ENCODE data around the gene PHLDB2. TPM values are rescaled to one million over a fixed set of nuclear protein-coding genes. Genes with fewer than 3 reads are reported as not detected.

Gene PHLDB2
- total RNA-seq, 1 experiment from 2014 or later, result 40.5 TPM

DNA sequence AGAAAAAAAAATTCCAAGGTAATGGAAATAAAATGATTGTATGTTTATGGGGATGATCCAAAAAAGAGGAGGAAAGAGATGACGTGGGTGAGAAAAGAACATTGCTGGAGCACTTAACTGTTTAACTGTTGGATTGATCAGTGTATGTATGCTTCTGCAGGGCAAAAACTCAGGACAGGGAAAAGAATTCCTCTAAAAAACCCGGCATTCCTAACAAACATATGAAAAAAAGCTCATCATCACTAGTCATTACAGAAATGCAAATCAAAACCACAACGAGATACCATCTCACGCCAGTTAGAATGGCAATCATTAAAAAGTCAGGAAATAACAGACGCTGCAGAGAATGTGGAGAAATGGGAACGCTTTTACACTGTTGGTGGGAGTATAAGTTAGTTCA is 1.6 kb upstream of the PHLDB2 start:
- no peak for DNase-seq (ENCODE audit: low read depth in 1 of 2, low spot score in 2 of 2)
- Histone ChIP-seq H3K4me3 (no peak overlapping the region), H3K36me3 (peaks cover 18% of the 10 kb centered on the region)

DNA sequence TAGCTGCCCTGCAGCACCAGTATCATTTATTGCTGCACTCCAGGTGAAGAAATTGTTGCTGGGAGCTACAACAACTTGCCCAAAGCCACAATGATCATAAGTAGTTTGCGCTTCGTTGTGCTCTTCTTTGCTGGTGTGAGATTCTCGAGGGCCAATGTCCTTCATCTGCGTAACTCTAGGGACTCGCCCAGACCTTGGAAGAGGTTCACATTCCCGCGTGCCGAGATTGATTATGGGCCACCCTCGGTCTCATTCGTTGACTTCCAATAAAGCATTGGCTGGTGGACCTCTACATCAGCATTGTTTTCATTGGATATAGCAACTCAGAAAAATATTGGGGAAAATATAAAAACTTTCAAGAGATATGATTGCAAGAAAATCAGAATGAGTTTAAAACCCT is 423 bp upstream of the PHLDB2 start:
- H3K4me1 ChIP-seq (replicated peaks), result peaks cover 30% of the 10 kb centered on the region
- no peaks in the 10 kb centered on the region for H3K9me3 ChIP-seq (replicated peaks)
- DNase-seq (ENCODE audit: low read depth in 1 of 2, low spot score in 2 of 2), result no peak
- H3K27ac ChIP-seq, result peak overlapping the region; percentile 100
- H3K4me3 ChIP-seq, result peak overlapping the region; percentile 96
- peaks cover 18% of the 10 kb centered on the region for H3K36me3 ChIP-seq
- no peaks in the 10 kb centered on the region for H3K27me3 ChIP-seq (replicated peaks)

More for the DNA sequence above, 1.6 kb upstream of the PHLDB2 start:
- H3K27me3 ChIP-seq (replicated peaks), result no peaks in the 10 kb centered on the region
- H3K9me3 ChIP-seq (replicated peaks), result no peaks in the 10 kb centered on the region
- peaks cover 22% of the 10 kb centered on the region for H3K4me1 ChIP-seq (replicated peaks)
- H3K27ac ChIP-seq, result no peak overlapping the region

DNA sequence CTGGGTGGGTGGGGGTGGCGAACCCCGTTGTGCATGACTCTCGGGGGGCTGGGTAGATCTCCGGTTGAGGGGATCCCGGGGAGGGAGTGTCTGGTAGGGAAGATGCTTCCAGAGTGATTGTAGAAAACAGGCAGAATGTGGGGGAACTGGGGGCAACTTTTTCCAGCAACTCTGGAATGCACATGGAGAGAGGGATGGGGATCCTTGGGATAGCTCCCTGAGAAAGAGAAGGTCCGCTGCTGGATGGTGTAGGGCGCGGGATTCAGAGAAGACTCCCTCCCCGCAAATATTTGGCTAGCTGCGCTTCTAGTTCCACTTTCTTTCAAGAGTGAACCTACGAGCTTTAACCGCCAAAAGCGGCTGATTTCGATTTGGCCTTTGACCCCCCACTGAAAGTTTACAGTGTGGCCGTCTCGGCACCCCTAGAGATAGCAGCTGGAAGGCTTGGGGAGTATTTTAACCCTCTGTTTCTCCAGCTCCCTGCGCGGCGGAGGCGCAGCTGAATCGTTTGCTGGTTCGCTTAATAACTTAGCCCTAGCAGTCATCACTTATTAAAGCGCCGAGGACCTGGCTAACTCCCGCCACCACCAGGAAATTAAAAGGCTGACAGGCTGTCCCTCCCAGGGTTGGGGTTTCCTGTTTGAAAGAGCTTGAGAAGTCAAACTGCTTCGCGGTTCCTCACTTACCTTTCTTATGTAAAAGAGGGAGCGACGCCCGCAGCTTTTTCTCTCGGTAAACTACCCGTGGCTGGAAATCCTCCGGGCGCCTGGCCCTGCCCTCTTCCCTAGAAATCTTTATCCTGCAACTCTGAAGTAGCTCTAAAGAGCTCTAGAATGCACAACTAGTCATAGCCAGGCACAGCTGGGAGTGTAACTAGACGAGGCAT is 1.2 kb downstream of the PHLDB2 start:
- peaks cover 18% of the 10 kb centered on the region for H3K36me3 ChIP-seq
- H3K4me1 ChIP-seq (replicated peaks), result peaks cover 45% of the 10 kb centered on the region
- DNase-seq (ENCODE audit: low read depth in 1 of 2, low spot score in 2 of 2), result peak; percentile 76 to 86

GRCh38 chr3:111861391-111861790 is 2.3 kb downstream of the PHLDB2 start:
- Histone ChIP-seq H3K4me3 (peak overlapping the region; percentile 96), H3K9me3 (replicated peaks) (no peaks in the 10 kb centered on the region), H3K36me3 (peaks cover 22% of the 10 kb centered on the region), H3K27ac (peak overlapping the region; percentile 100), H3K4me1 (replicated peaks) (peaks cover 50% of the 10 kb centered on the region), H3K27me3 (replicated peaks) (no peaks in the 10 kb centered on the region)
- DNase-seq (ENCODE audit: low read depth in 1 of 2, low spot score in 2 of 2), result no peak

More for the DNA sequence above, 1.2 kb downstream of the PHLDB2 start:
- H3K27me3 ChIP-seq (replicated peaks), result no peaks in the 10 kb centered on the region
- H3K9me3 ChIP-seq (replicated peaks), result no peaks in the 10 kb centered on the region
- peak overlapping the region; percentile 96 for H3K4me3 ChIP-seq
- H3K27ac ChIP-seq, result peak overlapping the region; percentile 100

- peaks cover 27% of the 10 kb centered on the region for H3K36me3 ChIP-seq
- no peak overlapping the region for H3K4me3 ChIP-seq
- H3K27ac ChIP-seq, result no peak overlapping the region
- H3K4me1 ChIP-seq (replicated peaks), result peaks cover 50% of the 10 kb centered on the region
- no peaks in the 10 kb centered on the region for H3K9me3 ChIP-seq (replicated peaks)
- no peaks in the 10 kb centered on the region for H3K27me3 ChIP-seq (replicated peaks)
- DNase-seq (ENCODE audit: low read depth in 1 of 2, low spot score in 2 of 2), result no peak
Measured at GRCh38 chr3:111862415-111862814, 3.4 kb downstream of the PHLDB2 start.

GRCh38 chr3:111862974-111863373 is 3.9 kb downstream of the PHLDB2 start:
- Histone ChIP-seq H3K36me3 (peaks cover 27% of the 10 kb centered on the region), H3K4me3 (no peak overlapping the region), H3K4me1 (replicated peaks) (peaks cover 50% of the 10 kb centered on the region), H3K27ac (no peak overlapping the region), H3K9me3 (replicated peaks) (no peaks in the 10 kb centered on the region), H3K27me3 (replicated peaks) (no peaks in the 10 kb centered on the region)
- no peak for DNase-seq (ENCODE audit: low read depth in 1 of 2, low spot score in 2 of 2)

DNA sequence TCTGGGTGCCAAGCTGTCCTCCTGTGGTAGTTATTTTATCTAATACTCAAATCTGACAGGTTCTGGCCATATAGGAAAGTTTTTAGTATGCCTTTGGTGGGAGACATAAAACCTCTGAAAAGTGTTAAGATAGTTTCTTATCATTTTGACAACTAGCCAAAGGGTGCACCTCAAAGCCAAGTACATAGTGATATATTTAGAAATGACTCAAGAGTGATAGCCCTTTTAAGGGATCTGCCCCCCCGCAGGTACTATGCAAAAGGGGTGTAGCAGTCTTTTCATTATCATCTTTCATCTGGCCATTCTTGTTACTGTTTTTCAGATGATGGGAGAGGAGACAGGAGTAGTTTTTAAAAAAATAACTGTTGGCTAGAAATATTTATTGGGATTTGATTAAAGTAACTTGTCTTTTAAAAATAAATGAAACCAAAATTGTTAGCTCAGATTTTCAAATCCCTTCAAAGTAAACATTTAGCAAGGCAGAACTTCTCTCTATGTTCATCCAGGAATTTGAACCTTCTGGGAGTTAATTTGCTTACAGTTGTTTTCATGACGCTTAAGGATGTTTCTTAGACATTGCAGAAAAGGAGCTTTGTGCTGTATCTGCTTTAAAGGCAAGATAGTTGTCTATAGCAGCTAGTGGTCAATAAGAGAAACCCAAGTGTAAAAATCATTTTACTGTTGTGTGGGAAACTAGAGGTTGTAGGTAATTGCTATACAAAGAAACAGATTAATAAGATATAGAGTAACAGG is 5.1 kb downstream of the PHLDB2 start:
- DNase-seq (ENCODE audit: low read depth in 1 of 2, low spot score in 2 of 2), result peak in 1 of 2 experiments; percentile 16
- H3K27me3 ChIP-seq (replicated peaks), result no peaks in the 10 kb centered on the region
- peak overlapping the region; percentile 80 for H3K27ac ChIP-seq
- H3K36me3 ChIP-seq, result peaks cover 27% of the 10 kb centered on the region
- H3K4me3 ChIP-seq, result no peak overlapping the region
- no peaks in the 10 kb centered on the region for H3K9me3 ChIP-seq (replicated peaks)
- H3K4me1 ChIP-seq (replicated peaks), result peaks cover 56% of the 10 kb centered on the region

GRCh38 chr3:111864821-111865656 is 6.0 kb downstream of the PHLDB2 start:
- DNase-seq (ENCODE audit: low read depth in 1 of 2, low spot score in 2 of 2), result peak in 1 of 2 experiments; percentile 64
- Histone ChIP-seq H3K27ac (peak overlapping the region; percentile 80), H3K36me3 (peaks cover 18% of the 10 kb centered on the region; the same call in 1 of the 2 replicates), H3K9me3 (replicated peaks) (no peaks in the 10 kb centered on the region), H3K4me3 (no peak overlapping the region), H3K4me1 (replicated peaks) (peaks cover 65% of the 10 kb centered on the region), H3K27me3 (replicated peaks) (no peaks in the 10 kb centered on the region)

DNA sequence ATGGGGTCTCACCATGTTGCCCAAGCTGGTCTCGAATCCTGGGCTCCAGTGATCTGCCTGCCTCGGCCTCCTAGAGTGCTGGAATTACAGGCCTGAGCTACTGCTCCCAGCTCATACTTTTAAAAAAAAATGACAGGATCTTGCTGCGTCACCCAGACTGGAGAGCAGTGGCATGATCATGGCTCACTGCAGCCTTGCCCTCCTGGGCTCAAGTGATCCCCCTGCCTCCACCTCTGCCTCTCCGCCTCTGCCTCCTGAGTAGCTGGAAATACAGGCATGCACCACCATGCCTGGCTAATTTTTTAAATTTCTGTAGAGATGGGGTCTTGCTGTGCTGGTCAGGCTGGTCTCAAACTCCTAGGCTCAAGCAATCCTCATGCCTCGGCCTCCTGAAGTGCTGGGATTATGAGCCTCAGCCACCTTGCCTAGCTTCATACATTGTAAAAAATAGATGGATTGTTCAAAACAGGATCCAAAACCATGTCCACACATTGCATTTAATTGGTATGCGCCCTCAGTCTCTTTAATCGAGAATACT is 8.9 kb downstream of the PHLDB2 start:
- Histone ChIP-seq H3K4me1 (replicated peaks) (peaks cover 73% of the 10 kb centered on the region), H3K27me3 (replicated peaks) (no peaks in the 10 kb centered on the region; the same call in 1 of the 2 replicates), H3K4me3 (no peak overlapping the region), H3K9me3 (replicated peaks) (no peaks in the 10 kb centered on the region), H3K27ac (no peak overlapping the region), H3K36me3 (peaks cover 22% of the 10 kb centered on the region)
- DNase-seq (ENCODE audit: low read depth in 1 of 2, low spot score in 2 of 2), result no peak

GRCh38 chr3:111870620-111871019 is 11.6 kb downstream of the PHLDB2 start:
- Histone ChIP-seq H3K27ac (peak overlapping the region; percentile 53), H3K27me3 (replicated peaks) (no peaks in the 10 kb centered on the region; the same call in 1 of the 2 replicates), H3K36me3 (peaks cover 30% of the 10 kb centered on the region), H3K9me3 (replicated peaks) (no peaks in the 10 kb centered on the region), H3K4me3 (no peak overlapping the region), H3K4me1 (replicated peaks) (peaks cover 65% of the 10 kb centered on the region)
- DNase-seq (ENCODE audit: low read depth in 1 of 2, low spot score in 2 of 2), result peak; percentile 81 to 84

- Histone ChIP-seq H3K4me1 (replicated peaks) (peaks cover 65% of the 10 kb centered on the region), H3K27me3 (replicated peaks) (no peaks in the 10 kb centered on the region; the same call in 1 of the 2 replicates), H3K9me3 (replicated peaks) (no peaks in the 10 kb centered on the region), H3K27ac (no peak overlapping the region), H3K4me3 (no peak overlapping the region), H3K36me3 (peaks cover 22% of the 10 kb centered on the region)
- no peak for DNase-seq (ENCODE audit: low read depth in 1 of 2, low spot score in 2 of 2)
Measured at GRCh38 chr3:111871809-111872623, 13.0 kb downstream of the PHLDB2 start.

GRCh38 chr3:111872979-111873378 is 13.9 kb downstream of the PHLDB2 start:
- Histone ChIP-seq H3K4me3 (no peak overlapping the region), H3K27me3 (replicated peaks) (no peaks in the 10 kb centered on the region; the same call in 1 of the 2 replicates), H3K9me3 (replicated peaks) (no peaks in the 10 kb centered on the region), H3K36me3 (peaks cover 22% of the 10 kb centered on the region), H3K27ac (no peak overlapping the region), H3K4me1 (replicated peaks) (peaks cover 65% of the 10 kb centered on the region)
- no peak for DNase-seq (ENCODE audit: low read depth in 1 of 2, low spot score in 2 of 2)

Data from SJSA1 (cell line).